ENCODE results near the gene C16orf92. TPM values are rescaled to one million over a fixed set of nuclear protein-coding genes. Genes with fewer than 3 reads are reported as not detected.

Gene C16orf92
- polyA plus RNA-seq, 1 donor from 2014 or later: not detected

- Histone ChIP-seq H3K27ac (ENCODE audit: low read length) (no peak within 1 kb of the TSS), H3K36me3 (ENCODE audit: insufficient read depth, low read length) (no peaks in the 10 kb centered on the region), H3K79me2 (replicated peaks; ENCODE audit: insufficient read depth, low read length) (no peaks in the 10 kb centered on the region)
Observed at GRCh38 chr16:30010844-30011713, 11.9 kb upstream of the C16orf92 start, which contains the start of gene DOC2A. Gene DOC2A (minus strand): TSS chr16:30011027. CDS start chr16:30010222, 805 bp downstream.

More at GRCh38 chr16:30010844-30011713, 11.9 kb upstream of the C16orf92 start, which contains the start of gene DOC2A:
- Histone ChIP-seq H2AFZ (ENCODE audit: low read depth, low read length) (peak within 1 kb of the TSS; percentile 49), H3K9me3 (ENCODE audit: low read length) (no peaks in the 10 kb centered on the region), H4K20me1 (ENCODE audit: insufficient read depth) (no peaks in the 10 kb centered on the region), H3K27me3 (ENCODE audit: insufficient read depth, low read depth, low read length) (no peaks in the 10 kb centered on the region), H3K9ac (ENCODE audit: low read length) (peak within 1 kb of the TSS; percentile 62), H3F3A (ENCODE audit: insufficient read depth, low read length, poor library complexity, severe bottlenecking) (no peaks in the 10 kb centered on the region), H3K9me2 (ENCODE audit: insufficient read depth, low read length) (no peaks in the 10 kb centered on the region), H3K4me2 (ENCODE audit: low read length) (peak within 1 kb of the TSS; percentile 53), H3K4me3 (ENCODE audit: low read length) (peak within 1 kb of the TSS; percentile 82)
- TF ChIP-seq EP300 (conservative IDR thresholded peaks at IDR 0.05; ENCODE audit: poor library complexity, severe bottlenecking) (no peak), SMC3 (conservative IDR thresholded peaks at IDR 0.05; ENCODE audit: poor library complexity) (no peak), RAD21 (conservative IDR thresholded peaks at IDR 0.05) (no peak), POLR2AphosphoS5 (IDR thresholded peaks at IDR 0.05) (peak; percentile 5), TAF1 (IDR thresholded peaks at IDR 0.05; ENCODE audit: low read depth) (peak; percentile 24), EZH2 (IDR thresholded peaks at IDR 0.05; ENCODE audit: borderline replicate concordance, insufficient read depth, low read length, poor library complexity, severe bottlenecking) (no peak), CTCF (IDR thresholded peaks at IDR 0.05; ENCODE audit: poor library complexity, severe bottlenecking) (no peak), MXI1 (conservative IDR thresholded peaks at IDR 0.05; ENCODE audit: poor library complexity, severe bottlenecking) (peak; percentile 86)
- TF ChIP-seq, protein P1, sequence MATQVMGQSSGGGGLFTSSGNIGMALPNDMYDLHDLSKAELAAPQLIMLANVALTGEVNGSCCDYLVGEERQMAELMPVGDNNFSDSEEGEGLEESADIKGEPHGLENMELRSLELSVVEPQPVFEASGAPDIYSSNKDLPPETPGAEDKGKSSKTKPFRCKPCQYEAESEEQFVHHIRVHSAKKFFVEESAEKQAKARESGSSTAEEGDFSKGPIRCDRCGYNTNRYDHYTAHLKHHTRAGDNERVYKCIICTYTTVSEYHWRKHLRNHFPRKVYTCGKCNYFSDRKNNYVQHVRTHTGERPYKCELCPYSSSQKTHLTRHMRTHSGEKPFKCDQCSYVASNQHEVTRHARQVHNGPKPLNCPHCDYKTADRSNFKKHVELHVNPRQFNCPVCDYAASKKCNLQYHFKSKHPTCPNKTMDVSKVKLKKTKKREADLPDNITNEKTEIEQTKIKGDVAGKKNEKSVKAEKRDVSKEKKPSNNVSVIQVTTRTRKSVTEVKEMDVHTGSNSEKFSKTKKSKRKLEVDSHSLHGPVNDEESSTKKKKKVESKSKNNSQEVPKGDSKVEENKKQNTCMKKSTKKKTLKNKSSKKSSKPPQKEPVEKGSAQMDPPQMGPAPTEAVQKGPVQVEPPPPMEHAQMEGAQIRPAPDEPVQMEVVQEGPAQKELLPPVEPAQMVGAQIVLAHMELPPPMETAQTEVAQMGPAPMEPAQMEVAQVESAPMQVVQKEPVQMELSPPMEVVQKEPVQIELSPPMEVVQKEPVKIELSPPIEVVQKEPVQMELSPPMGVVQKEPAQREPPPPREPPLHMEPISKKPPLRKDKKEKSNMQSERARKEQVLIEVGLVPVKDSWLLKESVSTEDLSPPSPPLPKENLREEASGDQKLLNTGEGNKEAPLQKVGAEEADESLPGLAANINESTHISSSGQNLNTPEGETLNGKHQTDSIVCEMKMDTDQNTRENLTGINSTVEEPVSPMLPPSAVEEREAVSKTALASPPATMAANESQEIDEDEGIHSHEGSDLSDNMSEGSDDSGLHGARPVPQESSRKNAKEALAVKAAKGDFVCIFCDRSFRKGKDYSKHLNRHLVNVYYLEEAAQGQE (IDR thresholded peaks at IDR 0.05; ENCODE audit: borderline replicate concordance): peak; percentile 62
